Loucy (cell line): ENCODE data around the gene KISS1.

ENCODE experiments used
- H2AFZ ChIP-seq: fragments of 200-600 bp; sonication (generic); 2 replicates; pipeline ENCODE4 v1.6.0; 2016; ENCODE audit warnings: antibody characterized with exemption, mild to moderate bottlenecking, low read length, moderate library complexity
- H3F3A ChIP-seq: fragments of 200-600 bp; 2 replicates; pipeline ENCODE4 v1.6.0; 2016; ENCODE audit warnings: antibody characterized with exemption, low read depth, mild to moderate bottlenecking
- H3K27me3 ChIP-seq: fragments of 200-600 bp; sonication (generic); 2 replicates; pipeline ENCODE4 v1.6.1; 2014; ENCODE audit warnings: low read length, mild to moderate bottlenecking; ENCODE audit not compliant: insufficient read depth, poor library complexity, severe bottlenecking
- H3K36me3 ChIP-seq: fragments of 200-600 bp; sonication (generic); 2 replicates; pipeline ENCODE4 v1.6.1; 2016; ENCODE audit warnings: low read length; ENCODE audit not compliant: insufficient read depth
- H3K4me1 ChIP-seq: fragments of 200-600 bp; sonication (generic); 2 replicates; pipeline ENCODE4 v1.5.1; 2014; ENCODE audit warnings: low read length, mild to moderate bottlenecking; ENCODE audit not compliant: insufficient read depth, poor library complexity, severe bottlenecking
- H3K4me2 ChIP-seq: fragments of 200-600 bp; sonication (generic); 2 replicates; pipeline ENCODE4 v1.6.0; 2014; ENCODE audit warnings: antibody characterized with exemption, low read length, low read depth, mild to moderate bottlenecking; ENCODE audit not compliant: poor library complexity, severe bottlenecking
- H3K4me3 ChIP-seq: fragments of 200-600 bp; sonication (generic); 2 replicates; pipeline ENCODE4 v1.5.1; 2014; ENCODE audit warnings: low read length, mild to moderate bottlenecking, mixed read lengths; ENCODE audit not compliant: poor library complexity, severe bottlenecking
- H3K79me2 ChIP-seq: fragments of 200-600 bp; sonication (generic); 2 replicates; pipeline ENCODE4 v1.6.1; 2014; ENCODE audit warnings: low read length; ENCODE audit not compliant: insufficient read depth
- H3K9ac ChIP-seq: fragments of 200-600 bp; sonication (generic); 2 replicates; pipeline ENCODE4 v1.6.0; 2014; ENCODE audit warnings: mild to moderate bottlenecking, low read depth, low read length, moderate library complexity; ENCODE audit not compliant: poor library complexity, severe bottlenecking
- H3K9me2 ChIP-seq: fragments of 200-600 bp; sonication (generic); replicated peaks from 2 replicates; pipeline ENCODE4 v1.6.1; 2016; ENCODE audit warnings: low read depth, low read length, mixed read lengths
- H3K9me3 ChIP-seq: fragments of 200-600 bp; sonication (generic); 2 replicates; pipeline ENCODE4 v1.6.1; 2014; ENCODE audit warnings: mild to moderate bottlenecking, antibody characterized with exemption, low read length, low read depth; ENCODE audit not compliant: insufficient read depth
- H4K20me1 ChIP-seq: fragments of 200-600 bp; sonication (generic); 2 replicates; pipeline ENCODE4 v1.6.0; 2014; ENCODE audit warnings: antibody characterized with exemption, low read length, mild to moderate bottlenecking; ENCODE audit not compliant: insufficient read depth, poor library complexity, severe bottlenecking
- CTCF ChIP-seq: fragments of 200-600 bp; sonication (generic); conservative IDR thresholded peaks from 2 replicates; pipeline ENCODE4 v1.5.1; 2014; ENCODE audit warnings: mild to moderate bottlenecking, antibody characterized with exemption, low read length
- EZH2phosphoT487 ChIP-seq: fragments of 200-600 bp; IDR thresholded peaks from 2 replicates; pipeline ENCODE4 v1.6.1; 2018; ENCODE audit warnings: antibody characterized with exemption, mild to moderate bottlenecking, moderate library complexity, borderline replicate concordance

KISS1 gene

GRCh38 chr1:204155881-204156280, 40.4 kb downstream of the KISS1 start:
- H3K36me3 ChIP-seq, result no peaks in the 10 kb centered on the region
- no peaks in the 10 kb centered on the region for H3K27me3 ChIP-seq
- no peaks in the 10 kb centered on the region for H3K79me2 ChIP-seq
- peaks cover 4% of the 10 kb centered on the region for H3K4me1 ChIP-seq
- no peaks in the 10 kb centered on the region for H4K20me1 ChIP-seq
- no peaks in the 10 kb centered on the region for H3K9me2 ChIP-seq
- no peak overlapping the region for H3K4me3 ChIP-seq
- no peaks in the 10 kb centered on the region for H3F3A ChIP-seq
- no peak overlapping the region for H2AFZ ChIP-seq
- H3K9me3 ChIP-seq, result no peaks in the 10 kb centered on the region
- H3K9ac ChIP-seq, result no peak overlapping the region
- no peak overlapping the region for H3K4me2 ChIP-seq
- TF ChIP-seq CTCF, result no peak
- no peak for TF ChIP-seq EZH2phosphoT487

- Histone ChIP-seq H3K9me3 (no peaks in the 10 kb centered on the region), H3K79me2 (no peaks in the 10 kb centered on the region), H2AFZ (no peak overlapping the region), H3K4me3 (no peak overlapping the region), H3F3A (no peaks in the 10 kb centered on the region), H3K9ac (no peak overlapping the region), H4K20me1 (no peaks in the 10 kb centered on the region), H3K9me2 (no peaks in the 10 kb centered on the region), H3K4me2 (no peak overlapping the region), H3K4me1 (peaks cover 4% of the 10 kb centered on the region), H3K27me3 (no peaks in the 10 kb centered on the region), H3K36me3 (no peaks in the 10 kb centered on the region)
- TF ChIP-seq CTCF, result no peak
- no peak for TF ChIP-seq EZH2phosphoT487
Measured at GRCh38 chr1:204154568-204155255, 41.6 kb downstream of the KISS1 start.

GRCh38 chr1:204153667-204154066, 42.6 kb downstream of the KISS1 start:
- Histone ChIP-seq H3K4me2 (no peak overlapping the region), H3K9ac (no peak overlapping the region), H3K27me3 (no peaks in the 10 kb centered on the region), H3K36me3 (no peaks in the 10 kb centered on the region), H3K9me3 (no peaks in the 10 kb centered on the region), H3K4me1 (peaks cover 4% of the 10 kb centered on the region), H4K20me1 (no peaks in the 10 kb centered on the region), H3K9me2 (no peaks in the 10 kb centered on the region), H3K79me2 (no peaks in the 10 kb centered on the region), H3K4me3 (no peak overlapping the region), H3F3A (no peaks in the 10 kb centered on the region), H2AFZ (no peak overlapping the region)
- TF ChIP-seq EZH2phosphoT487, result no peak
